Muscle layer of colon (tissue), 2 donors: ENCODE measurements around the gene MOB2.

Experiments used
- H3K27ac ChIP-seq: one replicate; pipeline ENCODE4 v1.7.0; 2013; ENCODE audit warnings: low read depth, mild to moderate bottlenecking, low read length, moderate library complexity
- H3K27me3 ChIP-seq, 2 donors: one replicate each; pipeline ENCODE4 v1.7.0; 2013; ENCODE audit warnings: low read length in 2 of 2, mild to moderate bottlenecking in 2 of 2; ENCODE audit not compliant: insufficient read depth in 2 of 2, control insufficient read depth in 1 of 2
- H3K36me3 ChIP-seq: one replicate; pipeline ENCODE4 v1.7.0; 2013; ENCODE audit warnings: mild to moderate bottlenecking, low read length; ENCODE audit not compliant: insufficient read depth
- H3K4me1 ChIP-seq: one replicate; pipeline ENCODE4 v1.7.0; 2013; ENCODE audit warnings: mild to moderate bottlenecking, low read length; ENCODE audit not compliant: insufficient read depth
- H3K4me3 ChIP-seq, 2 donors: one replicate each; pipeline ENCODE4 v1.7.0; 2013; ENCODE audit warnings: low read length in 2 of 2, low read depth in 1 of 2, mild to moderate bottlenecking in 1 of 2, moderate library complexity in 1 of 2
- H3K9ac ChIP-seq: one replicate; pipeline ENCODE4 v1.7.0; 2013; ENCODE audit warnings: low read length
- H3K9me3 ChIP-seq: one replicate; pipeline ENCODE4 v1.7.0; 2013; ENCODE audit warnings: mild to moderate bottlenecking, low read length
- donor health status: abdominal sarcoma.
- donor health status: Adenocarcinoma of cecum.

Gene MOB2

GRCh38 chr11:1528710-1529109 lies 42.1 kb upstream of the MOB2 start:
- Histone ChIP-seq H3K4me3 (no peak overlapping the region), H3K27ac (no peak overlapping the region), H3K4me1 (peaks cover 29% of the 10 kb centered on the region), H3K36me3 (no peaks in the 10 kb centered on the region), H3K27me3 (no peaks in the 10 kb centered on the region), H3K9ac (no peak overlapping the region), H3K9me3 (no peaks in the 10 kb centered on the region)

DNA sequence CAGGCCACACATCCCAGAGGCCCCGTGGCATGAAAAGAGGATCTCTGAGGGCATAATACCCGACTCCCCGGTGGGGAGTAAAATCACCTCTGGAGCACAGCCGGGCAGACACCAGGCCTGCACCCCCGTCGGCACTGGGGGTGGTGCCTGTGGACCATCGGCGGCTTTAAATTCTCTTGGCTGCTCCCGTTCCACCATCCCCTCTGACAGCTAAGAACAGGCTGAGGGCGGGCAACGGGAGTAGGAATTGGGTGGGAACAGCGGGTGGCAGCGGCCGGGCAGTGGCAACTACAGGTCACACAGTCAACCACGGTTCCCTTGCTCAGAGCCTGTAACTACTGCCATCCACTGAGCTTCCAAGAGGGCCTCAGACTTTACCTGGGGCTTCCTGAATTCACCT lies 40.2 kb upstream of the MOB2 start:
- no peaks in the 10 kb centered on the region for H3K27me3 ChIP-seq
- peaks cover 15% of the 10 kb centered on the region for H3K4me1 ChIP-seq
- no peaks in the 10 kb centered on the region for H3K36me3 ChIP-seq
- H3K4me3 ChIP-seq: no peak overlapping the region
- no peak overlapping the region for H3K27ac ChIP-seq
- H3K9ac ChIP-seq: no peak overlapping the region
- no peaks in the 10 kb centered on the region for H3K9me3 ChIP-seq

- no peaks in the 10 kb centered on the region for H3K27me3 ChIP-seq
- H3K36me3 ChIP-seq: no peaks in the 10 kb centered on the region
- no peaks in the 10 kb centered on the region for H3K9me3 ChIP-seq
- no peak overlapping the region for H3K4me3 ChIP-seq
- no peak overlapping the region for H3K9ac ChIP-seq
- H3K27ac ChIP-seq: no peak overlapping the region
- peaks cover 5% of the 10 kb centered on the region for H3K4me1 ChIP-seq
Measured at GRCh38 chr11:1523779-1524178, 37.2 kb upstream of the MOB2 start.

DNA sequence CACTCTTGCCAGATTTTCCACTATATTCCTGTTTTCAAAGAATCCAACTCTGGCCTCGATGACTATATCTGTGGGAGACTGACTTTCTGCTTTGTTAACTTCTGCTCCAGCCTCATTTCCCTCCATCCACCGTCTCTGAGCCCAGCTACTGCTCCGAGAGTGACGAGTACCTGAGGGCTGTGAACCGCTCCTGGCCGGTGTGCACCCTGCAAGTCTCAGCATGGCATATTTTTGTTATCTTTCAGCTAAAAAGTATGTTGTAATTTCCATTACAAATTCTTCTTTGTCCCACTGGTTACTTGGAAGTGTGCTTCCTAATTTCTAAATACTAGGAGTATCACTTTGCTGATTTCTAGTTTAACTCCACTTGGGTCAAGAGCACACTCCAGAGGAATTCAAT lies 36.5 kb upstream of the MOB2 start:
- H3K9ac ChIP-seq: no peak overlapping the region
- no peaks in the 10 kb centered on the region for H3K36me3 ChIP-seq
- H3K9me3 ChIP-seq: no peaks in the 10 kb centered on the region
- H3K4me1 ChIP-seq: peaks cover 5% of the 10 kb centered on the region
- no peaks in the 10 kb centered on the region for H3K27me3 ChIP-seq
- H3K4me3 ChIP-seq: no peak overlapping the region
- no peak overlapping the region for H3K27ac ChIP-seq

GRCh38 chr11:1522081-1522424 lies 35.5 kb upstream of the MOB2 start:
- Histone ChIP-seq H3K27ac (no peak overlapping the region), H3K4me1 (peaks cover 9% of the 10 kb centered on the region), H3K9me3 (no peaks in the 10 kb centered on the region), H3K4me3 (no peak overlapping the region), H3K9ac (no peak overlapping the region), H3K27me3 (no peaks in the 10 kb centered on the region), H3K36me3 (no peaks in the 10 kb centered on the region)

DNA sequence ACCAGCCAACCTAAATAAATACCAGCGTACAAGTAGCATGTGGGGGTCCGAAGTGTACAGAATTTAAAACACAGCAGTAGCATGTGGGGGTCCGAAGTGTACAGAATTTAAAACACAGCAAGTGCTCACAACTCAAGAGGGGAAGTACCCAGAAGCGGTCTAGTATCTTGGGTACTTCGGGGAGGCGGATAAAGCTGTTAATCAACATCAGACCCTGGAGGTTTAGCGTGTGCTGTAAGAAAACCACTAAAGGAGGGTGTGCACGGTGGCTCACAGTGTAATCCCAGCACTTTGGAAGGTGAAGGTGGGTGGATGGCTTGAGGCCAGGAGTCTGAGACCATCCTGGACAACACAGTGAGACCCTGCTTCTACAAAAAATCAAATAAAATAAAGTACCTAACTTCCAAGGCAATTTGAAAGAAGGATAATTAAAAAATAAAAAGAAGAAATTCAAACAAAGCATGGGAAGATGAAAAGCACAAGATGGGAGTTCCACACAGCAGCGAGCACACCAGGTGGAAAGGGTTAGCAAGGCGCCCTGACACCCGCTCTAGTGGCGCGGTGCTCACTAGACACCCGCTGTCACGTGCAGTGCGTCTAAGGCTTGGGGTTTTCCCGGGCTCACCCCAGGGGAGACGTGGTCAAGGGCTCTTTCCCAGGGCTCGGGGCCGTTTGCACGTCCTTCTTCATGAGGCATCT lies 35.0 kb upstream of the MOB2 start:
- Histone ChIP-seq H3K4me3 (no peak overlapping the region), H3K27ac (no peak overlapping the region), H3K36me3 (no peaks in the 10 kb centered on the region), H3K4me1 (peaks cover 9% of the 10 kb centered on the region), H3K9ac (no peak overlapping the region), H3K9me3 (no peaks in the 10 kb centered on the region), H3K27me3 (no peaks in the 10 kb centered on the region)

DNA sequence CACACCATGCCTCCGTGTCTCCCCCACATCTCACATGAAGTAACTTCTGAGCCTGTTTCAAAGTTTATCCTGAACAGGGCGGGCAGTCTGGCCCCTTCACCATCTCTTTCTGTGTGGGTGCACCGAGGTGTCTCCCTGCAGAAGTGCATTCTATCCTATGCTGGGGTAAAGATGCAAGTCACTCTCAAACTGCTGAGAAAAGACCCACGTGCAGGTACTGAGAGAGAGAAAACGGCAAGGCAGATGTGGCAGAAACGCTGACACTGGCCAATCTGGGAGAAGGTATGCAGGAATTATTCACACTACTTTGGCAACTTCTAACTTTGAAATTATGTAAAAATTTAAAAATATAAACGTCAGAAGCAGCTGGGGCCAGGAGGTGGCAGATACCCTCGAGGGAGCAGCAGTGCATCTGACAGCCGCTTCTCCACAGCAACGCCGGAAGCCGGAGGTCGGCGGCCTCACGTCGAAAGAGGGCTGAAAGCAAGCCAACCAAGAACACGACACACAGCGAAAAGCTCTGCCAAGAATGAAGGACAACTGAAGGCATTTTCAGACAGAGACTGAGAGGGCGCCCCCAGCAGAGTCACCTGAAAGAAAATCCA lies 34.2 kb upstream of the MOB2 start:
- Histone ChIP-seq H3K4me1 (peaks cover 12% of the 10 kb centered on the region), H3K9ac (no peak overlapping the region), H3K27me3 (no peaks in the 10 kb centered on the region), H3K4me3 (no peak overlapping the region), H3K36me3 (no peaks in the 10 kb centered on the region), H3K27ac (no peak overlapping the region), H3K9me3 (no peaks in the 10 kb centered on the region)

- Histone ChIP-seq H3K4me1 (peaks cover 17% of the 10 kb centered on the region), H3K36me3 (no peaks in the 10 kb centered on the region), H3K9me3 (no peaks in the 10 kb centered on the region), H3K27me3 (no peaks in the 10 kb centered on the region), H3K27ac (no peak overlapping the region), H3K4me3 (no peak overlapping the region), H3K9ac (no peak overlapping the region)
Measured at GRCh38 chr11:1520209-1520662, 33.7 kb upstream of the MOB2 start.

GRCh38 chr11:1519028-1520010 lies 32.7 kb upstream of the MOB2 start:
- no peaks in the 10 kb centered on the region for H3K9me3 ChIP-seq
- H3K36me3 ChIP-seq: no peaks in the 10 kb centered on the region
- no peak overlapping the region for H3K4me3 ChIP-seq
- no peak overlapping the region for H3K9ac ChIP-seq
- H3K27ac ChIP-seq: no peak overlapping the region
- peaks cover 26% of the 10 kb centered on the region for H3K4me1 ChIP-seq
- H3K27me3 ChIP-seq: no peaks in the 10 kb centered on the region

- H3K4me3 ChIP-seq: no peak overlapping the region
- H3K9me3 ChIP-seq: no peaks in the 10 kb centered on the region
- no peak overlapping the region for H3K9ac ChIP-seq
- H3K4me1 ChIP-seq: peaks cover 35% of the 10 kb centered on the region
- H3K27ac ChIP-seq: no peak overlapping the region
- H3K27me3 ChIP-seq: no peaks in the 10 kb centered on the region
- no peaks in the 10 kb centered on the region for H3K36me3 ChIP-seq
Measured at GRCh38 chr11:1518301-1518700, 31.7 kb upstream of the MOB2 start.

DNA sequence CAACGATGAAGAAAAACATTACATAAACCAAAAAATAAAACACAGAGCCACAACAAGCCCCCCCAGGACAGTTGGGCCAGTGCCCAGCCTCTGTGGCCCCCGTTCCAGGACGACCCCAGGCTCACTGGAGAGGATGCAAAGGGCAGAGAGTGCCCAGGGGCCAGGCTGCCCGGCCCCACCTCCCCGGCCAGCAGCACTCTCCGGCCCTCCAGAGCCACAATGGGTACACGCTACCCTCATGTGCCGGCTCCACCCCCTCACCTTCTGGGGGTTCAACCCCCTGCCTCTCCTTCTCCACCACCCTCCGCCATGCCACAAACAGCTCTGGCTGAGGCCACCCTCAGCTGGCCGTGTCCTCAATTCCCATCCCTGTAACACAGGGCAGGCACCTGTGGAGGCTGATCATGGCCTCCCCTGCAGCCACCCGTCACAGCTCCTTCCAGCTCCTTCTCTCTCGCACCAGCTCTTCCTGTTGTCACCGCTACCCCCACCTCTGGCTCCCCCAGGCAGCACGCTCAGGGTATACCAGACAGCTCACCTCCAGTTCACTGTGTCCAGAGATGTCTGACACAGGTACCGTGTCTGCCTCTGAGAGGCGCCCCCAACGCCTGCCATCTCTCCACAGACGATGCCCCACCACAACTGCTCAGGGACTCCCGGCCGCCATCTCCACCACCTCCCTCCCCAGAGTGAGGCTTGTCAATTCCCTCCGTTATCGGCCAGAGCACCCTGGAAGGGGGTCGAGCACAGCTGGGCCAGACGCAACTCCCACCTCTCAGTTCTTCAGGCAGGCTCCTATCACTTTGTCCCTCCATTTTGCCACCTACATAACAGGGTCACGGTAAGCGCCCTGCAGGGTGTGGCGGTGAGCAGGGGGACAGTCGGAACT lies 30.8 kb upstream of the MOB2 start:
- Histone ChIP-seq H3K4me3 (no peak overlapping the region), H3K4me1 (peaks cover 38% of the 10 kb centered on the region), H3K27ac (no peak overlapping the region), H3K9ac (no peak overlapping the region), H3K9me3 (no peaks in the 10 kb centered on the region), H3K36me3 (no peaks in the 10 kb centered on the region), H3K27me3 (no peaks in the 10 kb centered on the region)
